IMR-90 (cell line): ENCODE data around the gene SRPK2. TPM values are rescaled to one million over a fixed set of nuclear protein-coding genes. Genes with fewer than 3 reads are reported as not detected.

Source experiments
- ATAC-seq: fragments of 200-7000 bp; cut with Tn5 transposase; 2 replicates; pipeline ENCODE4 v1.9.1; 2020; ENCODE audit warnings: low read depth, mild to moderate bottlenecking, moderate library complexity
- BruUV-seq: library from RNA; stranded (reverse); fragments of 400-500 nt; replicated peaks from 2 replicates; lab custom pipeline; 2021; lab: Mats Ljungman, UMichigan
- CTCF ChIA-PET: fragments of 300-600 bp; formaldehyde crosslinking; extraction: SDS; loops from one replicate; lab custom pipeline; 2021; ENCODE audit warnings: antibody characterized with exemption; lab: Yijun Ruan, JAX
- POLR2A ChIA-PET: fragments of 300-600 bp; sonication (Branson Sonifier 250); formaldehyde crosslinking; loops from one replicate; lab custom pipeline; 2022; ENCODE audit warnings: antibody characterized with exemption; ENCODE audit not compliant: unreplicated experiment; lab: Charles Lee
- DNase-seq: peaks from one replicate; pipeline ENCODE4 v3.0.0; 2013
- H2AFZ ChIP-seq: replicated peaks from 2 replicates; pipeline ENCODE3; 2013; ENCODE audit warnings: low read length, mild to moderate bottlenecking; ENCODE audit not compliant: poor library complexity
- H2AK5ac ChIP-seq: 2 replicates; pipeline ENCODE4 v1.6.1; 2013; ENCODE audit warnings: low read depth, low read length, inconsistent platforms
- H2AK9ac ChIP-seq: replicated peaks from 2 replicates; pipeline ENCODE3; 2013; ENCODE audit warnings: mild to moderate bottlenecking, low read depth, low read length, moderate library complexity; ENCODE audit not compliant: poor library complexity
- H2BK120ac ChIP-seq: 2 replicates; pipeline ENCODE4 v1.6.1; 2013; ENCODE audit warnings: low read depth, low read length, inconsistent platforms
- H2BK15ac ChIP-seq: 3 replicates; pipeline ENCODE4 v1.6.1; 2013; ENCODE audit warnings: low read depth, low read length, inconsistent platforms
- H2BK20ac ChIP-seq: 2 replicates; pipeline ENCODE4 v1.6.1; 2013; ENCODE audit warnings: low read depth, mild to moderate bottlenecking, inconsistent platforms, low read length, moderate library complexity
- H2BK5ac ChIP-seq: 2 replicates; pipeline ENCODE4 v1.6.1; 2013; ENCODE audit warnings: mild to moderate bottlenecking, low read depth, low read length, inconsistent platforms; ENCODE audit not compliant: poor library complexity, severe bottlenecking
- H3K14ac ChIP-seq: replicated peaks from 2 replicates; pipeline ENCODE4 v1.6.1; 2013; ENCODE audit warnings: low read depth, low read length, inconsistent platforms
- H3K18ac ChIP-seq: 2 replicates; pipeline ENCODE4 v1.6.1; 2013; ENCODE audit warnings: low read depth, low read length, control low read depth
- H3K23ac ChIP-seq: 2 replicates; pipeline ENCODE4 v1.6.1; 2013; ENCODE audit warnings: low read depth, low read length, inconsistent platforms
- H3K27ac ChIP-seq: 2 replicates; pipeline ENCODE4 v1.5.1; 2013; ENCODE audit warnings: mild to moderate bottlenecking, control low read depth, low read length; ENCODE audit not compliant: insufficient read depth
- H3K27me3 ChIP-seq: 2 replicates; pipeline ENCODE4 v1.6.1; 2013; ENCODE audit warnings: low read length; ENCODE audit not compliant: control insufficient read depth, insufficient read depth
- H3K36me3 ChIP-seq: 2 replicates; pipeline ENCODE4 v1.6.1; 2013; ENCODE audit warnings: low read length, mixed read lengths; ENCODE audit not compliant: control insufficient read depth, insufficient read depth
- H3K4ac ChIP-seq: 2 replicates; pipeline ENCODE4 v1.6.1; 2013; ENCODE audit warnings: low read depth, low read length, inconsistent platforms
- H3K4me1 ChIP-seq: 2 replicates; pipeline ENCODE4 v1.6.1; 2013; ENCODE audit warnings: low read length, mixed read lengths; ENCODE audit not compliant: control insufficient read depth, insufficient read depth
- H3K4me2 ChIP-seq: 2 replicates; pipeline ENCODE4 v1.6.1; 2013; ENCODE audit warnings: low read depth, mild to moderate bottlenecking, control low read depth, low read length, moderate library complexity
- H3K4me3 ChIP-seq: 2 replicates; pipeline ENCODE4 v1.5.1; 2013; ENCODE audit warnings: low read depth, mild to moderate bottlenecking, control low read depth, low read length, moderate library complexity; ENCODE audit not compliant: insufficient read depth
- H3K56ac ChIP-seq: 2 replicates; pipeline ENCODE4 v1.6.1; 2013; ENCODE audit warnings: low read length, inconsistent platforms; ENCODE audit not compliant: insufficient read depth; ENCODE audit errors: extremely low read depth
- H3K79me1 ChIP-seq, 2 experiments: 2 replicates each; pipeline ENCODE4 v1.6.1; 2013; ENCODE audit warnings: low read length in 2 of 2, inconsistent platforms in 1 of 2, low read depth in 1 of 2
- H3K9ac ChIP-seq: 2 replicates; pipeline ENCODE4 v1.6.1; 2013; ENCODE audit warnings: low read depth, low read length, control low read depth
- H3K9me1 ChIP-seq: 2 replicates; pipeline ENCODE4 v1.6.1; 2013; ENCODE audit warnings: low read length, inconsistent platforms; ENCODE audit not compliant: insufficient read depth
- H3K9me3 ChIP-seq: 2 replicates; pipeline ENCODE4 v1.6.1; 2013; ENCODE audit warnings: low read length; ENCODE audit not compliant: control insufficient read depth, insufficient read depth
- H4K20me1 ChIP-seq: 2 replicates; pipeline ENCODE4 v1.6.1; 2013; ENCODE audit warnings: low read length, inconsistent platforms; ENCODE audit not compliant: insufficient read depth
- H4K5ac ChIP-seq: 2 replicates; pipeline ENCODE4 v1.6.1; 2013; ENCODE audit warnings: mild to moderate bottlenecking, low read depth, low read length, control low read depth
- H4K8ac ChIP-seq, 2 experiments: 2 replicates each; pipeline ENCODE4 v1.6.1; 2013; ENCODE audit warnings: low read depth in 2 of 2, low read length in 2 of 2, control low read depth in 1 of 2, inconsistent platforms in 1 of 2
- H4K91ac ChIP-seq: 2 replicates; pipeline ENCODE4 v1.6.1; 2013; ENCODE audit warnings: low read depth, low read length, inconsistent platforms; ENCODE audit not compliant: insufficient read depth
- BHLHE40 ChIP-seq: fragments of 150-350 bp; IDR thresholded peaks from 2 replicates; pipeline ENCODE4 v1.6.1; 2016; ENCODE audit warnings: mild to moderate bottlenecking, low read depth, low read length
- CHD1 ChIP-seq: IDR thresholded peaks from 2 replicates; pipeline ENCODE4 v1.6.1; 2012; ENCODE audit warnings: low read depth, low read length, improper control_type of control experiment
- ELK1 ChIP-seq: fragments of 150-350 bp; IDR thresholded peaks from 2 replicates; pipeline ENCODE4 v1.6.1; 2016; ENCODE audit warnings: low read depth, mild to moderate bottlenecking, low read length, moderate library complexity, borderline replicate concordance
- FOS ChIP-seq: fragments of 150-350 bp; IDR thresholded peaks from 2 replicates; pipeline ENCODE4 v1.6.1; 2016; ENCODE audit warnings: low read depth, low read length
- NFE2L2 ChIP-seq: fragments of 150-350 bp; IDR thresholded peaks from 2 replicates; pipeline ENCODE4 v1.6.1; 2016; ENCODE audit warnings: low read depth, mild to moderate bottlenecking, low read length
- POLR2A ChIP-seq: IDR thresholded peaks from 2 replicates; pipeline ENCODE4 v1.6.1; 2012; ENCODE audit warnings: mild to moderate bottlenecking, low read depth, low read length
- SMC3 ChIP-seq: fragments of 150-350 bp; IDR thresholded peaks from 2 replicates; pipeline ENCODE4 v1.6.1; 2016; ENCODE audit warnings: low read depth, mild to moderate bottlenecking, antibody characterized with exemption, low read length, moderate library complexity
- WGBS, 2 experiments: methylation state at CpG; one replicate each; pipeline versions ENCODE4 v1.1.5 to v1.1.7; 2013; ENCODE audit warnings: missing lambda C conversion rate in 2 of 2; ENCODE audit not compliant: insufficient read length in 1 of 2; ENCODE audit errors: extremely low coverage in 2 of 2; 5-methylcytosine and 5-hydroxymethylcytosine counted together
- dilution Hi-C: fragments of 300-500 bp; cut with HindIII; formaldehyde crosslinking; loops from one replicate; pipeline ENCODE4 v1.14.3; 2018; ENCODE audit warnings: low sequenced_read_pairs; ENCODE audit not compliant: unreplicated experiment
- in situ Hi-C: fragments of 300-500 bp; cut with MboI; formaldehyde crosslinking; loops from 3 replicates; pipeline ENCODE4 v1.14.3; 2019; ENCODE audit warnings: low sequenced_read_pairs, inconsistent platforms, mixed read lengths
- intact Hi-C: fragments of 100-400 bp; cut with micrococcal nuclease; formaldehyde crosslinking; loops from 2 replicates; pipeline ENCODE4 v1.10.0; 2022
- polyA plus RNA-seq, 3 experiments: library from polyadenylated mRNA; depleted of rRNA; stranded (reverse); fragments of >200 nt; gene quantifications; 2 replicates each; pipeline ENCODE4 v1.2.3, GENCODE V29; 2012; ENCODE audit warnings: low replicate concordance in 1 of 3
- total RNA-seq: library from RNA; depleted of rRNA; stranded (reverse); fragments of >200 nt; gene quantifications from 2 replicates; pipeline ENCODE4 v1.2.3, GENCODE V29; 2012

The SRPK2 gene
- total and polyA plus RNA-seq, 2 of the 4 experiments (the other 2 are of a cell fraction): 13.2 to 33.0 TPM

- H3K79me1 ChIP-seq: peaks cover 25 to 70% of the 10 kb centered on the region in 2 experiments
- H3K4me1 ChIP-seq: peaks cover 6% of the 10 kb centered on the region
- no peak overlapping the region for H2BK5ac ChIP-seq
- H3K56ac ChIP-seq: no peak overlapping the region
- no peaks in the 10 kb centered on the region for H3K27me3 ChIP-seq
- intact Hi-C loops (no loop called here), in situ Hi-C loops (loop anchor here (25.0 kb wide), 1 partner anchor 205 kb away; no protein-coding TSS in a partner anchor), dilution Hi-C loops (no loop called here)
- no peak overlapping the region for H4K8ac ChIP-seq
- H4K20me1 ChIP-seq: peaks cover 22% of the 10 kb centered on the region; the same call in 1 of the 2 replicates
- no peak overlapping the region for H3K4ac ChIP-seq
- no peak for ATAC-seq
- H3K4me2 ChIP-seq: no peak overlapping the region
- H2BK20ac ChIP-seq: no peak overlapping the region
- POLR2A ChIA-PET: no interaction called here
- DNase-seq: no peak
- H3K14ac ChIP-seq: no peak overlapping the region
- H3K36me3 ChIP-seq: peaks cover 12% of the 10 kb centered on the region; the same call in 1 of the 2 replicates
- peaks cover 13% of the 10 kb centered on the region for H3K9me1 ChIP-seq
- no peak overlapping the region for H3K18ac ChIP-seq
- H3K4me3 ChIP-seq: no peak overlapping the region
- no TSS peak for BruUV-seq
- H3K9me3 ChIP-seq: no peaks in the 10 kb centered on the region
- no peak overlapping the region for H4K5ac ChIP-seq
- H2AK5ac ChIP-seq: no peak overlapping the region
- H3K9ac ChIP-seq: no peak overlapping the region
- TF ChIP-seq BHLHE40 (no peak), CHD1 (no peak), ELK1 (no peak), SMC3 (no peak), FOS (no peak), POLR2A (no peak), NFE2L2 (no peak)
- H4K91ac ChIP-seq: no peak overlapping the region
- H2AK9ac ChIP-seq: no peak overlapping the region
- no peak overlapping the region for H3K23ac ChIP-seq
- H2BK15ac ChIP-seq: no peak overlapping the region
- WGBS, 2 experiments: 86% methylated on average over 3 of the region's 5 CpGs; no CpG with 5 or more reads in 1 of the 2 experiments
- no peak overlapping the region for H3K27ac ChIP-seq
- H2BK120ac ChIP-seq: no peak overlapping the region
- CTCF ChIA-PET: no interaction called here
- H2AFZ ChIP-seq: no peak overlapping the region
These were observed 256.4 kb downstream of the SRPK2 start for GRCh38 chr7:105132335-105132734.
